Glutamatergic neuron (in vitro differentiated cells): ENCODE data around the gene TSR3. TPM values are rescaled to one million over a fixed set of nuclear protein-coding genes. Genes with fewer than 3 reads are reported as not detected.

Source experiments
- DNase-seq: peaks from one replicate; pipeline ENCODE4 v3.0.0; 2022
- H3K27ac Mint-ChIP-seq: one replicate; pipeline ENCODE4 v1.8.0; 2020; ENCODE audit warnings: mild to moderate bottlenecking, mixed read lengths, inconsistent platforms; ENCODE audit not compliant: unreplicated experiment
- H3K27me3 Mint-ChIP-seq: one replicate; pipeline ENCODE4 v1.8.0; 2020; ENCODE audit warnings: mild to moderate bottlenecking, moderate library complexity, mixed read lengths, inconsistent platforms; ENCODE audit not compliant: unreplicated experiment
- H3K36me3 Mint-ChIP-seq: one replicate; pipeline ENCODE4 v1.8.0; 2020; ENCODE audit warnings: mild to moderate bottlenecking, mixed read lengths, inconsistent platforms; ENCODE audit not compliant: unreplicated experiment
- H3K4me1 Mint-ChIP-seq: one replicate; pipeline ENCODE4 v1.8.0; 2020; ENCODE audit warnings: mild to moderate bottlenecking, low read depth, mixed read lengths, inconsistent platforms; ENCODE audit not compliant: unreplicated experiment
- H3K4me3 Mint-ChIP-seq: one replicate; pipeline ENCODE4 v1.8.0; 2020; ENCODE audit warnings: mild to moderate bottlenecking, mixed read lengths, inconsistent platforms; ENCODE audit not compliant: unreplicated experiment
- H3K9me3 Mint-ChIP-seq: one replicate; pipeline ENCODE4 v1.8.0; 2020; ENCODE audit warnings: mild to moderate bottlenecking, moderate library complexity, mixed read lengths, inconsistent platforms; ENCODE audit not compliant: unreplicated experiment
- CTCF ChIP-seq: fragments of 200-600 bp; sonication (generic); IDR thresholded peaks from one replicate; pipeline ENCODE4 v1.5.0; 2021; ENCODE audit not compliant: partially characterized antibody, unreplicated experiment
- total RNA-seq: library from RNA; stranded (reverse); fragmentation: NEBNext Ultra II Directional; extraction: Animal tissue kit (Norgen Biotek cat#: 25700); gene quantifications from one replicate; pipeline ENCODE4 v1.2.1, GENCODE V29; 2021; ENCODE audit not compliant: unreplicated experiment

The TSR3 gene
- total RNA-seq, 1 donor from 2014 or later = 52.5 TPM

- Mint-ChIP-seq H3K27me3 (peaks cover 4% of the 10 kb centered on the region), H3K9me3 (peaks cover 10% of the 10 kb centered on the region), H3K4me1 (peaks cover 10% of the 10 kb centered on the region), H3K27ac (no peak overlapping the region), H3K4me3 (no peak overlapping the region), H3K36me3 (no peaks in the 10 kb centered on the region)
- DNase-seq = no peak
- no peak for TF ChIP-seq CTCF
Observed at GRCh38 chr16:1315081-1316032, 36.3 kb downstream of the TSR3 start.

GRCh38 chr16:1314399-1315068 lies 37.1 kb downstream of the TSR3 start:
- Mint-ChIP-seq H3K4me1 (peaks cover 12% of the 10 kb centered on the region), H3K27ac (peak overlapping the region; percentile 55), H3K4me3 (no peak overlapping the region), H3K36me3 (no peaks in the 10 kb centered on the region), H3K9me3 (peaks cover 12% of the 10 kb centered on the region), H3K27me3 (peaks cover 7% of the 10 kb centered on the region)
- DNase-seq = no peak
- no peak for TF ChIP-seq CTCF

GRCh38 chr16:1313721-1314369 lies 37.8 kb downstream of the TSR3 start:
- H3K4me3 Mint-ChIP-seq = no peak overlapping the region
- TF ChIP-seq CTCF = no peak
- peak overlapping the region; percentile 55 for H3K27ac Mint-ChIP-seq
- peaks cover 12% of the 10 kb centered on the region for H3K4me1 Mint-ChIP-seq
- no peak for DNase-seq
- peaks cover 10% of the 10 kb centered on the region for H3K9me3 Mint-ChIP-seq
- no peaks in the 10 kb centered on the region for H3K36me3 Mint-ChIP-seq
- H3K27me3 Mint-ChIP-seq = peaks cover 6% of the 10 kb centered on the region

GRCh38 chr16:1312903-1313302 lies 38.8 kb downstream of the TSR3 start:
- Mint-ChIP-seq H3K27me3 (peaks cover 6% of the 10 kb centered on the region), H3K9me3 (peaks cover 10% of the 10 kb centered on the region), H3K36me3 (no peaks in the 10 kb centered on the region), H3K27ac (peak overlapping the region; percentile 52), H3K4me1 (peaks cover 12% of the 10 kb centered on the region), H3K4me3 (peak overlapping the region; percentile 63)
- no peak for TF ChIP-seq CTCF
- DNase-seq = no peak
